GM23248 (cell line): ENCODE data around the gene TDRD7.

Experiments
- EZH2 ChIP-seq: fragments of 200-600 bp; sonication (generic); IDR thresholded peaks from 2 replicates; pipeline ENCODE4 v1.6.1; 2018; ENCODE audit warnings: antibody characterized with exemption, mild to moderate bottlenecking; ENCODE audit not compliant: insufficient read depth, poor library complexity, severe bottlenecking
- EZH2phosphoT487 ChIP-seq: fragments of 200-600 bp; sonication (generic); IDR thresholded peaks from 2 replicates; pipeline ENCODE4 v1.6.1; 2018; ENCODE audit warnings: antibody characterized with exemption, moderate library complexity, mild to moderate bottlenecking, low read depth; ENCODE audit not compliant: insufficient read depth

- TF ChIP-seq EZH2 (no peak), EZH2phosphoT487 (no peak)
These were observed 5.2 kb upstream of the TDRD7 start for GRCh38 chr9:97406620-97407177.
